Astrocyte (in vitro differentiated cells and primary cell): ENCODE measurements around the gene ASTN1. TPM values are rescaled to one million over a fixed set of nuclear protein-coding genes. Genes with fewer than 3 reads are reported as not detected.

Source experiments
- DNase-seq: peaks from one replicate; pipeline ENCODE4 v3.0.0-alpha.2; 2010; ENCODE audit warnings: low read depth
- FAIRE-seq: peaks from 2 replicates; lab custom pipeline; 2011; peaks lifted over from hg19 to GRCh38; lab: Jason Lieb, UNC
- H2AFZ ChIP-seq: 2 replicates; pipeline ENCODE4 v1.6.0; 2012; ENCODE audit warnings: low read depth, low read length, inconsistent platforms
- H3K27ac ChIP-seq: 2 replicates; pipeline ENCODE4 v1.5.1; 2011; ENCODE audit warnings: low read depth, low read length, inconsistent platforms
- H3K27me3 ChIP-seq: 2 replicates; pipeline ENCODE4 v1.6.0; 2011; ENCODE audit warnings: low read length, inconsistent platforms; ENCODE audit not compliant: insufficient read depth
- H3K36me3 ChIP-seq: 2 replicates; pipeline ENCODE4 v1.5.1; 2011; ENCODE audit warnings: low read length, inconsistent platforms; ENCODE audit not compliant: insufficient read depth
- H3K4me1 ChIP-seq: 2 replicates; pipeline ENCODE4 v1.5.1; 2011; ENCODE audit warnings: low read length, inconsistent platforms; ENCODE audit not compliant: insufficient read depth
- H3K4me2 ChIP-seq: 2 replicates; pipeline ENCODE4 v1.6.0; 2012; ENCODE audit warnings: low read length, inconsistent platforms
- H3K4me3 ChIP-seq: 2 replicates; pipeline ENCODE4 v1.5.1; 2011; ENCODE audit warnings: low read depth, mild to moderate bottlenecking, low read length, inconsistent platforms; ENCODE audit not compliant: insufficient read depth
- H3K79me2 ChIP-seq: 2 replicates; pipeline ENCODE4 v1.6.0; 2012; ENCODE audit warnings: mild to moderate bottlenecking, low read length, inconsistent platforms; ENCODE audit not compliant: insufficient read depth
- H3K9ac ChIP-seq: 2 replicates; pipeline ENCODE4 v1.6.0; 2012; ENCODE audit warnings: mild to moderate bottlenecking, low read length, inconsistent platforms
- H3K9me3 ChIP-seq: 2 replicates; pipeline ENCODE4 v1.5.1; 2012; ENCODE audit warnings: low read depth, mild to moderate bottlenecking, low read length, inconsistent platforms; ENCODE audit not compliant: insufficient read depth
- H4K20me1 ChIP-seq: 2 replicates; pipeline ENCODE4 v1.6.0; 2012; ENCODE audit warnings: low read length, inconsistent platforms; ENCODE audit not compliant: insufficient read depth
- H3K27ac Mint-ChIP-seq: one replicate; pipeline ENCODE4 v1.8.0; 2021; ENCODE audit warnings: mild to moderate bottlenecking, mixed read lengths; ENCODE audit not compliant: unreplicated experiment
- H3K27me3 Mint-ChIP-seq: one replicate; pipeline ENCODE4 v1.8.0; 2021; ENCODE audit warnings: low read depth, mixed read lengths; ENCODE audit not compliant: unreplicated experiment
- H3K36me3 Mint-ChIP-seq: one replicate; pipeline ENCODE4 v1.8.0; 2021; ENCODE audit warnings: low read depth, mixed read lengths; ENCODE audit not compliant: unreplicated experiment
- H3K4me1 Mint-ChIP-seq: one replicate; pipeline ENCODE4 v1.8.0; 2021; ENCODE audit warnings: low read depth, mixed read lengths; ENCODE audit not compliant: unreplicated experiment
- H3K4me3 Mint-ChIP-seq: one replicate; pipeline ENCODE4 v1.8.0; 2021; ENCODE audit warnings: mild to moderate bottlenecking, moderate library complexity, mixed read lengths; ENCODE audit not compliant: unreplicated experiment
- H3K9me3 Mint-ChIP-seq: one replicate; pipeline ENCODE4 v1.8.0; 2021; ENCODE audit warnings: mild to moderate bottlenecking, mixed read lengths; ENCODE audit not compliant: unreplicated experiment
- CTCF ChIP-seq: IDR thresholded peaks from 2 replicates; pipeline ENCODE4 v1.5.1; 2011; ENCODE audit warnings: low read depth, mild to moderate bottlenecking, inconsistent platforms, low read length, moderate library complexity; ENCODE audit not compliant: insufficient read depth
- EZH2 ChIP-seq: IDR thresholded peaks from 2 replicates; pipeline ENCODE4 v1.6.1; 2012; ENCODE audit warnings: mild to moderate bottlenecking, low read length, inconsistent platforms; ENCODE audit not compliant: insufficient read depth
- total RNA-seq: library from RNA; stranded (reverse); gene quantifications from 2 replicates; pipeline ENCODE4 v1.2.1, GENCODE V29; 2021

ASTN1 gene
- total RNA-seq, 1 donor from 2014 or later, result 0.50 TPM

GRCh38 chr1:176815621-176816020, 348.9 kb downstream of the ASTN1 start:
- Mint-ChIP-seq H3K27me3 (no peaks in the 10 kb centered on the region), H3K27ac (no peak overlapping the region), H3K4me3 (no peak overlapping the region), H3K36me3 (no peaks in the 10 kb centered on the region), H3K4me1 (peaks cover 11% of the 10 kb centered on the region), H3K9me3 (no peaks in the 10 kb centered on the region)
- no peaks in the 10 kb centered on the region for H3K36me3 ChIP-seq
- FAIRE-seq (no peak), DNase-seq (no peak)
- H4K20me1 ChIP-seq, result no peaks in the 10 kb centered on the region
- no peak overlapping the region for H3K9ac ChIP-seq
- no peaks in the 10 kb centered on the region for H3K9me3 ChIP-seq
- TF ChIP-seq CTCF (no peak), EZH2 (no peak)
- H3K27ac ChIP-seq, result no peak overlapping the region
- H3K4me1 ChIP-seq, result no peaks in the 10 kb centered on the region
- H3K4me2 ChIP-seq, result no peak overlapping the region
- no peak overlapping the region for H3K4me3 ChIP-seq
- H3K27me3 ChIP-seq, result no peaks in the 10 kb centered on the region
- no peak overlapping the region for H2AFZ ChIP-seq
- H3K79me2 ChIP-seq, result no peaks in the 10 kb centered on the region

GRCh38 chr1:176811511-176812288, 352.8 kb downstream of the ASTN1 start:
- Mint-ChIP-seq H3K4me1 (peaks cover 6% of the 10 kb centered on the region), H3K27me3 (no peaks in the 10 kb centered on the region), H3K27ac (no peak overlapping the region), H3K4me3 (no peak overlapping the region), H3K9me3 (no peaks in the 10 kb centered on the region), H3K36me3 (peaks cover 1% of the 10 kb centered on the region)
- no peaks in the 10 kb centered on the region for H3K79me2 ChIP-seq
- H3K9me3 ChIP-seq, result no peaks in the 10 kb centered on the region
- FAIRE-seq, result no peak
- no peaks in the 10 kb centered on the region for H3K36me3 ChIP-seq
- H4K20me1 ChIP-seq, result no peaks in the 10 kb centered on the region
- H3K4me1 ChIP-seq, result no peaks in the 10 kb centered on the region
- no peak overlapping the region for H3K27ac ChIP-seq
- no peak for TF ChIP-seq EZH2
- no peak for TF ChIP-seq CTCF
- no peak overlapping the region for H2AFZ ChIP-seq
- no peak overlapping the region for H3K9ac ChIP-seq
- H3K4me3 ChIP-seq, result no peak overlapping the region
- no peak for DNase-seq
- no peaks in the 10 kb centered on the region for H3K27me3 ChIP-seq
- H3K4me2 ChIP-seq, result no peak overlapping the region

- Histone ChIP-seq H3K27ac (no peak overlapping the region), H3K79me2 (no peaks in the 10 kb centered on the region), H3K9ac (no peak overlapping the region), H3K9me3 (no peaks in the 10 kb centered on the region), H3K36me3 (no peaks in the 10 kb centered on the region), H2AFZ (no peak overlapping the region), H3K27me3 (no peaks in the 10 kb centered on the region), H3K4me3 (no peak overlapping the region), H4K20me1 (no peaks in the 10 kb centered on the region), H3K4me2 (no peak overlapping the region), H3K4me1 (no peaks in the 10 kb centered on the region)
- H3K4me1 Mint-ChIP-seq, result peaks cover 8% of the 10 kb centered on the region
- no peak overlapping the region for H3K27ac Mint-ChIP-seq
- DNase-seq, result no peak
- TF ChIP-seq CTCF, result no peak
- TF ChIP-seq EZH2, result no peak
- H3K4me3 Mint-ChIP-seq, result no peak overlapping the region
- no peak for FAIRE-seq
- peaks cover 1% of the 10 kb centered on the region for H3K36me3 Mint-ChIP-seq
- no peaks in the 10 kb centered on the region for H3K27me3 Mint-ChIP-seq
- H3K9me3 Mint-ChIP-seq, result no peaks in the 10 kb centered on the region
These were observed 355.2 kb downstream of the ASTN1 start for GRCh38 chr1:176809292-176809691.
